Osteoblast (primary cell): Measurements from ENCODE around the gene DCST2. TPM values are rescaled to one million over a fixed set of nuclear protein-coding genes. Genes with fewer than 3 reads are reported as not detected.
A peak's percentile ranks its signal among the peaks of the same experiment; 100 is the strongest.

Experiments
- DNase-seq: peaks from one replicate; pipeline ENCODE4 v3.0.0; 2011; ENCODE audit warnings: low spot score, mixed read lengths; ENCODE audit not compliant: insufficient read length; ENCODE audit errors: missing footprints
- H2AFZ ChIP-seq: 2 replicates; pipeline ENCODE4 v1.6.0; 2011; ENCODE audit warnings: mild to moderate bottlenecking, low read length
- H3K27ac ChIP-seq: 2 replicates; pipeline ENCODE4 v1.5.1; 2011; ENCODE audit warnings: mild to moderate bottlenecking, low read depth, low read length, moderate library complexity
- H3K27me3 ChIP-seq: 2 replicates; pipeline ENCODE4 v1.6.0; 2012; ENCODE audit warnings: mild to moderate bottlenecking, control low read depth, inconsistent platforms, low read length, moderate library complexity; ENCODE audit not compliant: insufficient read depth
- H3K36me3 ChIP-seq: 2 replicates; pipeline ENCODE4 v1.5.1; 2011; ENCODE audit warnings: mild to moderate bottlenecking, low read length, control low read depth, moderate library complexity; ENCODE audit not compliant: insufficient read depth
- H3K4me1 ChIP-seq: 2 replicates; pipeline ENCODE4 v1.5.1; 2011; ENCODE audit warnings: mild to moderate bottlenecking, low read length, control low read depth, moderate library complexity; ENCODE audit not compliant: insufficient read depth
- H3K4me2 ChIP-seq: 2 replicates; pipeline ENCODE4 v1.6.0; 2011; ENCODE audit warnings: mild to moderate bottlenecking, low read length; ENCODE audit not compliant: insufficient read depth
- H3K4me3 ChIP-seq: fragments of 200-600 bp; sonication (generic); 3 replicates; pipeline ENCODE4 v1.5.1; 2012; ENCODE audit warnings: mild to moderate bottlenecking, low read length, inconsistent platforms; ENCODE audit not compliant: insufficient read depth
- H3K79me2 ChIP-seq: 2 replicates; pipeline ENCODE4 v1.6.0; 2012; ENCODE audit warnings: mild to moderate bottlenecking, low read length, control low read depth, inconsistent platforms; ENCODE audit not compliant: insufficient read depth
- H3K9me3 ChIP-seq: 2 replicates; pipeline ENCODE4 v1.5.1; 2011; ENCODE audit warnings: low read depth, low read length, control low read depth
- H4K20me1 ChIP-seq: 2 replicates; pipeline ENCODE4 v1.6.0; 2012; ENCODE audit warnings: mild to moderate bottlenecking, low read length, control low read depth; ENCODE audit not compliant: insufficient read depth
- CTCF ChIP-seq: IDR thresholded peaks from 2 replicates; pipeline ENCODE4 v1.5.1; 2011; ENCODE audit warnings: mild to moderate bottlenecking, low read depth, low read length, moderate library complexity; ENCODE audit errors: extremely low read depth
- total RNA-seq: library from RNA; depleted of rRNA; stranded (reverse); fragments of >200 nt; gene quantifications from 2 replicates; pipeline ENCODE4 v1.2.3, GENCODE V29; 2012

The DCST2 gene
- total RNA-seq, 1 donor: not detected

- H3K79me2 ChIP-seq: peaks cover 45% of the 10 kb centered on the region
- H3K27ac ChIP-seq: no peak overlapping the region
- H3K4me2 ChIP-seq: no peak overlapping the region
- H2AFZ ChIP-seq: no peak overlapping the region
- H3K36me3 ChIP-seq: peaks cover 15% of the 10 kb centered on the region
- no peak overlapping the region for H3K4me3 ChIP-seq
- TF ChIP-seq CTCF: no peak
- no peaks in the 10 kb centered on the region for H3K9me3 ChIP-seq
- peak; percentile 49 for DNase-seq
- no peaks in the 10 kb centered on the region for H3K27me3 ChIP-seq
- peaks cover 26% of the 10 kb centered on the region for H4K20me1 ChIP-seq
- H3K4me1 ChIP-seq: peaks cover 5% of the 10 kb centered on the region
Measured at GRCh38 chr1:155012776-155013602, 20.6 kb downstream of the DCST2 start.

DNA sequence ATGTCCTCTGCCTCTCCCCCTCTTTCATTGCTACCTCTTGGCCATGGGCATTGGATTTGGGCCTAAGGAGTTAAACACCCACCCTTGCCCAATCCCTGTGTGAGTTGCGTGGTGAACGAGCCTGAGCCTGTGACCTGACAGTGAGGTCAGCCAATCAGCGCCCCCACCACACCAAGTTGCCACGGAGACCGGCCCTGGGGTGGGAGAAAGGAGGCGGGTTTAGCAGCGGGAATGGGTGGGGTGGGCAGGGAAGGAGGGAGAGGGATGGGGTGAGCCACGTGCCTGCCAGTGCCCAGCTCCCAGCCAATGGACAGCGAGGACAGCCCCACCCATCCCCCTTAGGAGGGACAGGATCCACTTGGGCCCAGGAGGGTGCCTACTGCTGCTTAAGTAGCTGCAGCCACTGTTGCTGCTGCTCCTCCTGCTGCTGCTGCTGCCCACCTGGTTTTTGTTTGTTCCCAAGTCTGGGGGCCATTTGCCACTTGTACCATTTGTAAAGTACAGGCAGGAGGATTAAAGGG lies 21.5 kb downstream of the DCST2 start:
- H3K9me3 ChIP-seq: no peaks in the 10 kb centered on the region
- H3K36me3 ChIP-seq: peaks cover 15% of the 10 kb centered on the region
- H2AFZ ChIP-seq: no peak overlapping the region
- H3K79me2 ChIP-seq: peaks cover 54% of the 10 kb centered on the region
- no peak for TF ChIP-seq CTCF
- H3K4me2 ChIP-seq: no peak overlapping the region
- peaks cover 27% of the 10 kb centered on the region for H4K20me1 ChIP-seq
- no peak overlapping the region for H3K27ac ChIP-seq
- DNase-seq: peak; percentile 92
- H3K4me3 ChIP-seq: no peak overlapping the region
- H3K4me1 ChIP-seq: no peaks in the 10 kb centered on the region
- no peaks in the 10 kb centered on the region for H3K27me3 ChIP-seq

GRCh38 chr1:155011437-155012025 lies 22.1 kb downstream of the DCST2 start:
- no peak overlapping the region for H3K4me2 ChIP-seq
- no peaks in the 10 kb centered on the region for H3K4me1 ChIP-seq
- H3K4me3 ChIP-seq: no peak overlapping the region
- H3K9me3 ChIP-seq: no peaks in the 10 kb centered on the region
- peaks cover 33% of the 10 kb centered on the region for H4K20me1 ChIP-seq
- peaks cover 60% of the 10 kb centered on the region for H3K79me2 ChIP-seq
- no peak overlapping the region for H2AFZ ChIP-seq
- no peak for TF ChIP-seq CTCF
- H3K27me3 ChIP-seq: no peaks in the 10 kb centered on the region
- peaks cover 13% of the 10 kb centered on the region for H3K36me3 ChIP-seq
- peak; percentile 50 for DNase-seq
- no peak overlapping the region for H3K27ac ChIP-seq

GRCh38 chr1:155011004-155011416 lies 22.6 kb downstream of the DCST2 start:
- DNase-seq: peak; percentile 50
- H3K4me3 ChIP-seq: no peak overlapping the region
- H3K27ac ChIP-seq: no peak overlapping the region
- no peak for TF ChIP-seq CTCF
- no peak overlapping the region for H2AFZ ChIP-seq
- H3K79me2 ChIP-seq: peaks cover 65% of the 10 kb centered on the region
- no peaks in the 10 kb centered on the region for H3K27me3 ChIP-seq
- H3K4me1 ChIP-seq: peaks cover 5% of the 10 kb centered on the region
- H3K4me2 ChIP-seq: no peak overlapping the region
- H3K36me3 ChIP-seq: peaks cover 9% of the 10 kb centered on the region
- no peaks in the 10 kb centered on the region for H3K9me3 ChIP-seq
- H4K20me1 ChIP-seq: peaks cover 38% of the 10 kb centered on the region
